Mesenteric fat pad (tissue), 1 donor: ENCODE results near the gene CAPZB. TPM values are rescaled to one million over a fixed set of nuclear protein-coding genes. Genes with fewer than 3 reads are reported as not detected.

Experiments
- DNase-seq: peaks from one replicate; pipeline ENCODE4 v3.0.0-alpha.2; 2020; ENCODE audit warnings: low spot score
- total RNA-seq: library from RNA; stranded (reverse); fragmentation: NEBNext Ultra II Directional; extraction: Animal tissue kit (Norgen Biotek cat#: 25700); gene quantifications from one replicate; pipeline ENCODE4 v1.2.1, GENCODE V29; 2021
- donor health status: DM: yes; HTN: yes; CAD: no.

The CAPZB gene
- total RNA-seq, 1 donor from 2014 or later: 260 TPM

DNA sequence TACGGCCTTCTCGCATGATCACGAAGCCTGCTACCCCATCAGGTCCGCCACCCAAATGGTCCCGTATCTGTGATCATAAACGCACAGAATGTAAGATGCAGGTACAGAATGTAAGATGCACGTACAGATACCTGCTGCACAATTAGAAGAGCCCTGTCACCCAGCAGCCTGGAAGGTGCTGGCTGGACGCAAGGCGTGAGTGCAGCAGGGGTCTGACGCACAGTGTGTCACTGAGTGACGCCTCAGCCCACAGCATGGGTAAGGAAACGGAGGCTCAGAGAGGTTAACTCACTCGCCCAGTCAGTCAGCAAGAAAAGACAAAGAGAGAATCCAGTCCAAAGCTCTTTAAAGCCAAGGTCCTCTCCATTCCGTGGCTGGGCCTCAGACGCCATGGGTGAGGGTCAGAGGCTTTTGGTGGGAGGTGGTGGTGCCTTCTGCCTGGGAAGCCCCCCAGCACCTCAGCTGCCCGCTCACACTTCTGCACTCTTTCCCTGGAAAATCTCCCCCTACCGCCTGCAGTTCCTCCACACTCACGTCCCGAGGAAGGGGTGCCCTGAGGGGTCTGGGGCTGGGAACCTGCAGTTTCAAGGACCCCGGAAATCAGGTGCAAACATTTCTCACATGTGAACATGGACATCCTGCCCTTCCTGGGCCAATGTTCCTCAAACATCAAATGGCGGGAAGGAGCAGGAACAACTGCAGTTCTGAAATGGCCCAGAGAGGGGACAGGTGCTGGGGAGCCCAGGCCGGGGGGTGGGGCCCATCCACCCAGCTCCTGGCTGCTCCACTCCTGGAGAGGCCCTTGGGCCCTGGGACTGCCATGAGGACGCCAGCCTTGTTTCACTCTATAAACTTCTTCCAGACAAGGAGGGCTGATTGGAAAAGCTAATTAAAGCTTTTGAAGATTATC, 113.9 kb downstream of the CAPZB start:
- no peak for DNase-seq

DNA sequence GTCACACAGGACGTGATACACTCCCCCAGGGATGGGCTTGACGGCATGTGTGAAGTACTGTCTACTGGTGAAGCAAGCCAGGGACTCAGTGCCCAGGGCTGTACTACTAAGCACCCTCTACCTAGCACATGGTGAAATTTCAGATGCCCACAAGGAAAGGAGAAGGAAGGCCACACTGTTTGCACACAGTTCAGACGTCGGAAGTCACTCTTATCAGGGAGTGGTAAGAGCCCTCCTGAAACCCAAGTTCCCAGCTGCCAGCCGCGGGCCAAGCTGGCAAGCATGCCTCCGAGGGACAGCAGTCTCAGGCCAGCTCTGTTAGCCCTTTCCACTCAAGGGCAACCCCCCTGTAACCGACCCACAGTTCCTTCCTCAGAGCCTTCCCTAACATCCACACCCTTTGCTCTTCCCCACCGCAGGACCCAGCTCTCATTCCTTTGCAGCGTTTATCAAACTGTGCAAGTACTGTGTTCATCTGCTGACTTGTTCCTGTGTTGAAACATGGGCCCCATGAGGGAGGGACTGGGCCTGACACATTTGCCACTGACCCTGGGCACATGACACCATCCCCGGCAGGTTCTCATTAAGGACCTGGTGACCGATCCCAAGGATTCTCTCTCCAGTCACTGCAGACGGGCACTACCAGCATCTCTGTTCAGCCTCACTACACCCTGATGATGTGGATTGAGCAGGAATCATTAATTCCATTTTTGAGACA, 114.7 kb downstream of the CAPZB start:
- DNase-seq: no peak

DNA sequence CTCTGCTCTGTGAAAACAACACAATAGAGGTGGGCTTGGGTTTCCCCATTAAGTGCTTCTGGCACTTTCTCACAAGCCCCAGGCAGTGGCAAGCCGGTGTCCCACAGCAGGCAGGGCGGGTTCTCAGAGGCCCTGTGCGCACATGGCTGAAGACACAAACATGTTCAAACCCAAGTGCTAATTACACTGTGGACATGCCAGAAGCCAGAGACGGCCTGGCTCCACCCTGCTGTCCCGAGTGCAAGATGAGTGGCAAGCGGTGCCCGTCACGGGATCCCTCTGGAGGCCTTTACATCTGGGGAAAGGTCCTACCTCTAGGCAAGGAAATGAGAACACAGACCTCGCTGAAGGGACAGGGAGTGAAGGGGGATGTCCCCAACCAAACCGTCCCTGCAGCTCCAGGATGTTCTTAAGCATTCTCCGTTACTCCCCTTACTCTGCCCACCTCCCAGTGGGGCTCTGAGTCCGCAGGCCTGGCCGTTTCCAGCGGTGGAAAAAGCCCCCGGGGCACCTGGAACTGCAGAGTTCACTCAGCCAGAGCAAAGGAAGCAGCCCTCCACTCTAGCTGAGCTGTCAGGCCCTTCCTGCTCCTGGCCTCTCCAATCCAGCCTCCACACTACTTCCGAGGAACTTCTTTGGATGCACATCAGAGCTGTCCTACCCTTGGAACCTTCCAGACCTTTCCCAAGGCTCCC, 115.8 kb downstream of the CAPZB start:
- DNase-seq: no peak

DNA sequence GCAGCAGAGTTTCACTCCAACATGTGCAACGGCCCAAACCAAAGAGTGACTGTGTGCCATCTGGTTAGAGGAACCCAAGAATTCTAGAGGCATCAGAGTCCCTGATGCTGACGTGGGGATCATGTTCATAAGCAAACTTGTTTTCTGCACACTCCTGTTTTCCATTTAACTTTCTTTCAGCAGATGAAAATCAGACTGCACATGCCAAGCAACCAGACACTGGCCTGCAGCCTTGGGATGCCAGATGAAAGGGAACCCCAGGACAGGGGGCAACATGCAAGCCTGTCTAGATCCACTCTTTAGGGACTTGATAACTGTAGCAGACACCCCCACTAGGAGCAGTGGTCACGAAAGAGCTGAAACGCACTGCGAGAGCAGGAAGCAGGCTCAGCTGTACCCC, 116.4 kb downstream of the CAPZB start:
- no peak for DNase-seq

DNA sequence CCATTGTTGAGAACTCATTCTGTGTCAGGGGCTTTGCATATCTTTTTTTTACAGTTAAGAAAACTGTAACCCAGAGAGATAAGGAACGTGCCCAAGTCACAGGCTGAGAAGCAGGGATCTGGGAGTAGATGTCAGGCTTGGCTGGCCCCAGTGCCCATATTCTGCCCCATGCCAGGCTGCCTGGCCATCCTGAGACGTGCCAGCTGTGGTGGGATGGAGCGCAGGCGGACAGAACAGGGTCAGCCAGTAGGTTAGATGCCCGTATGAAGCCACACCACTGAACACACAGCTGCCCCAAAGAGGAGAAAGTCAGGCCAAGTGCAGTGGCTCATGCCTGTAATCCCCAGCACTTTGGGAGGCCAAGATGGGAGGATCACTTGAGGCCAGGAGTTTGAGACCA, 117.3 kb downstream of the CAPZB start:
- DNase-seq: no peak

DNA sequence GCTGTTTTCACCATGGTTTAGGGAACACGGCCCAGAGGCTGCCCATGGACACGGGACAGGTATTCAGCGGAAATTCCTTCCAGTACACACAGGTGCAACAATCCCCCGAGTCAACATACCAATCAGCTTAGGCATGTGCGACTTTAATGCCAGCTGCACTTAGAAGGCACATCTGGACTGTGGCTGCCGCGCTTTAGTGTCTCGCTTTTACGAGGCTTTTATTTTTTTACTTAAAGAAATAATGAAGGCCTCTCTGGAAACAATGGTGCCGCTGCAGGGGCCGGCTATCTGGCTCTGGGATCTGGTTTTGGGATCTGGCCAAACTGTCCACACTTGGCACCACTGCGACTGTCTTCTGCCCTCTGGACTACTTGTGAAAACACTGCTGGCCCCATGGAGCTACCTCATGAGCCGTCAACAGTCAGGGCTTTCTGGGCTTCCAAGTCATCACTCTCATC, 117.7 kb downstream of the CAPZB start:
- no peak for DNase-seq

DNA sequence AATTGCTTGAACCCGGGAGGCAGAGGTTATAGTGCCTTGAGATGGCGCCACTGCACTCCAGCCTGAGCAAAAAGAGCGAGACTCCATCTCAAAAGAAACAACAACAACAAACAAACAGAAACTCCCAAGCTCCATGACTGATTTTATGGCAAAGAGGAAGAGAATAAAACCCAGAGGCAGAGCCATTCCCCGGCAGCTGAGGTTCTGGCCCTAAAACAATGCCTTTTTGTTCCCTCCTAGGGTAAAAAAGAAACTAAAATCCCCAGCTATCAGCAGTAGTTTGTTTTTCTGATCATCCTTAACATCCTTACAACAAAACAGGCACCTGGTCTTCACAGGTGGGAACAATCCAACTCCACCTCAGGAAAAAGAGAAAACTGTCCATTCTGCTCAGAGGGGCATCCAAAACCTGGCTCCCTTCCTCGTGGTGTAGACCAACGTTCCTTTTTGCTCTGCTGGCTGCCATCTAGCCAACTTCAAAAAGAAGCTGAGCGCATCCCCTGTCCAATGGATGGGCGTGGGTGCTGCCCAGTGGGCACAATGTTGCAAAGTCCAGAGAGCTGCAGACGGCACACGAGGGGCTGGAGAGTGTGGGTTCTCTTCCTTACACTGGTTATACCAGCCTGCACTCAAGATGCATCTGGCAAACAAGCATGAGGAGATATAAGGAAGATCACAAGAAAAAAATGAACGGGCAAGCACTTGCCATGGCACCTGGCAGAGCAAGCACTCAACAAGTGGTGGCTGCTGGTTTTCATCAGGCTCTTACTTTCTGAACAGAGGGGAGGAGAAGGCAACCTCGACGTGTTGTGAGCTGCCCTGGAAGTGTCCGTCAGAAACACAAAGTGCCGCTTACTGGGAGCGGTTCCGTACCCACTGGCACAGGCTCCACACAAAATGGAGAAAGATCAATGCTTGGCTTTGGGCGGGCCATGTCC, 118.5 kb downstream of the CAPZB start:
- no peak for DNase-seq

DNA sequence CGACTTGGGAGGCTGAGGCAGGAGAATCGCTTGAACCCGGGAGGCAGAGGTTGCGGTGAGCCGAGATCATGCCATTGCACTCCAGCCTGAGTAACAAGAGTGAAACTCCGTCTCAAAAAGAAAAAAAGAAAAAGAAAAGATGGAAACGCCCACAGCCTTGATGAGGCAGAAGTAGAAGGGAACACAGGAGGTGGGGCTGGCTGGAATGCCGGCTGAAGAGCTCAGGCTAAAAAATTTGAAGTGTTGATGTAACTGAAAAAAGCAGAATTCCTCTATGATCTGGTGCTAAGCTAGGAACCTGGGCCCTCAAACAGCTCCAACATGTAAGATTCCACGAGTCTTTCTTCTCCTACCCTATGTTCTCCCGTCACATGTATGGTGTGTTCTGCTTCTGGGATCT, 119.6 kb downstream of the CAPZB start:
- no peak for DNase-seq

DNA sequence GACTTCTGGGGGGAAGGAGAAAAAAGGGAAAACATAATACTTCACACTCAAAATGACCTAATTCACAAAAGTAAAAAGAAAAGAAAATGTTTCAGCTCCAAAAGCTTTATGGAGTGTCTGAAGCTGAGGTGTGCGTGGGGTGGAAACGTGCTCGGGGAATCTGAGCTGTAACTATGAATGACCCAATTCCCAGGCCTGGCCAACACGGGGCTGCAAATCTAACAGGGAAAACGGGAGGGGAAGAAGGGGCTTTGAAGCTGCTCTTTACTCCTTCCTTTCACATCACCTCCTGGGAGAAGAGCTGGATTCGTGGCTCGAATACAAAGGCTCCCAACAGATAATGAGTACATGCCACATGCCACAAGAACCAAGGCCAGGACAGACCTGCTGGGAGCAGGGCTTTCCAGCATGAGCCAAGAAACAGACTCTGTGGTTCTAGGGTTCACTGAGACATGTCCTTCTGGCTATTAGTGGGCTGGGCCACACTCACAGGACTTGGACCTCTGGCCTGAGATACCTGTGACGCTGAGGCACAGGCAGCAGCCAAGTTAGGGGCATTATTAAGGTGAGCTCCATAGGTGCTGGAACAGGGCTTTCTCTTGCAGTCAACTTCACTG, 121.7 kb downstream of the CAPZB start:
- no peak for DNase-seq

DNA sequence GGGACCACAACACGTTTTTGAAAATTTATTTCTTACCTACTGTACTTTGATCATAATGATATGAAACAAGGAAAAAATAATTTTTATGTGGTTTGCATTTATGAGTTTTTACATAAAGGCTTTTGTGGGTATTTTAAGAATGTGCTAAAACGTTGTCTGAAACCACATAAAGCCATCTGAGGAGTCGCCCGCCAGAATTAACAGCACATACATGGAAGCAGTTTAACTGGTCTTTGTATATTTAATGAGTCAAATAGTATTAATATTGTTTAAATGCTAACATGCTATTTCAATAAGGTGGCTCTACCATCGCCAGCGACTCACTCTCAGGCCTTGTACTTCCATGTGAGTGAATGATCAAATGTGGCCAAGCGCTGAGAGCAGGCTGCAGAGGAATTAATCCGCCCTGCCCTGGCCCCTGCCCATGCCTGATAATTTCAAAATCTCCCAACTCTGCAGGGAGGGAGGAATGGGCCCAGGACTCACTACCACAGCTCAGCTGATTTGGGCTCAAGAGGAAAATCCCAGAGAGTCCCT, 123.7 kb downstream of the CAPZB start:
- DNase-seq: no peak

DNA sequence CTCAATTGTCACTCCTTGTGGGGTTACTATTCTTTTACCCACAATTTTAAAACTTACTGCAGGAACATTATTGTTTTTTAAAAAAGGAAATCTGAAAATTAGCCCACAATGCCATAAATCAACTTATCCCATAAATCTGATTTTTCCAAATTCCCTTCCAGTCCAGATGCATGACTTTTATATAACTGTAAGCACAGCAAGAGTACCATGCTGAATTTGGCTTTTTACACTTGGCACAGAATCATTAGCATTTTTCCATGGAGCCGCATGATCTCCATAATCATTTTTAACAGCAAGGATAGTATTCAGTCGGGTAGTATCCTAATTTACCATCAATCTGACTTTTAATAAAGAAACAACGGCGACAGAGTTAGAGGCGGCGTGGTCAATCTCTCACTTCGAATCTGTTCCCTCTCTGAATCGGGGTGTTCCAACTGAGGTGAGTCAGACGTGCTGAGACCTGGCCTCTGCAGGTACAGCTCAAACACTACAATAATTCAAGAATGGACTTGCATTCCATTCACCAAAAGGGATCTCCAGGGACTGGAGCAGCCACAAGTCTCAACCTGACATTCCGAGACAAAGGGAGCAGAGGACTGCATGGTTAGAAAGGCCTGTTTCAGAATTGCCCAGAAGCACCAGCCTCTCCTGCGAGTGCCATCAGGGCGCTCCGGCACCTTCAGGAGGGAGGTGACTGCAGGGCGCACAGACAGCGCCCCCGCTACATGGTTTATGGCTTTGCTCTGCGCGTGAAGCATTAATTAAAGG, 124.3 kb downstream of the CAPZB start:
- DNase-seq: no peak

DNA sequence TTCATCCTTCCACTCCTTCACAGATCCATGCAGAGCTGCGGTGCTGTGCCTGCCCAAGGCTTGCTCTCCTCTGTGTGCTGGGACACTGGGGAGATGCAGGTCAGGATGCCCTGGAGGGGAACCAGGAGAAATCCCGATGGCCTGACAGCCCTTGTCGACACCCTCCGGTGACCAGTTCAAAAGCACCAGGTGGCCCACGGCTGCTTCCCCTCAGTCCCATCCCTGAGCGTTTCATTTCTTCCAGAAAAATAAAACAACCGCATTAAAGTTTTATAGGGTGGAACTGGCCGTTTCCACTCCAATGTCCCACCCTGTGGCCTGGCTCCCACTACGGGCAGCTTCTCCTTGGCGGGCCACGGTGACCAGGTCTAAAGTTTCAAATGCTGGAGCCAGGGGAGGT, 124.9 kb downstream of the CAPZB start:
- DNase-seq: no peak

DNA sequence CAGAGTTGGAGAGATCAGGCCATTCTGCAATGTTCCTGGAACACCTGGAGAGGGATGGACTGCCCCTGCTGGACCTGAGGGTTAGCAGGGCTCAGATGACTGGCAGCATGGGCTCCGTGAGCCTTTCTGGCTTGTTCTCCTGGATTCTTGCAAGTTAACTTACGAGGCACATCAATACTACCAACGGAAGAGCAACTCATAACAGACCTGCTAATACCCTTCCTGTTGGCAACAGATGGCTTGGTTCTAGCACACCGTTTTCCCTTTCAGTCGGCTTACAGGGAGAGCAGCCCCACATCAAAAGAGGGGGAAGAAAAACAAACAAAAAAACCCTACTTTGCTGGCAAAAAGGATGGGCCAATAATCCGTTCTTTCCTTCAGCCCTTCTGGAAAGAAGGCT, 125.3 kb downstream of the CAPZB start:
- DNase-seq: no peak

DNA sequence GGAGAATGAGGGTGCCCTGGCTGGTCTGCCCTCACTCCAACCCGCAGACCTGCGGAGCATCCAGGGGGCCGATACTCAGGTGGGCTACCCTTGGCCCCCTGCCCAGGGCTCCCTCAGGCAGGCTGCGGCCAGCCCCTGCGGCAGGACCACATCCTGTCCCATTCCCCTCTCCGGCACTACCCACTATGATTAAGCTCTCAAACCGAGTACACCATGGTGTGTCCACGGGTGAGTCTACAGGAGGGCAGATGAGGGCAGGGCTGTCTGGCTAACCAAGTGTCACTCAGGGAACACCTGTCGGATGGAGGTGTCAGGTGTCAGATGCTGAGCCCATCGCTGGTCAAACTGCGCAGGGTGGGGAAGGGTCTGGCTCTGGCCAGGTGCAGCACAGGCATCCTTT, 126.0 kb downstream of the CAPZB start:
- no peak for DNase-seq

DNA sequence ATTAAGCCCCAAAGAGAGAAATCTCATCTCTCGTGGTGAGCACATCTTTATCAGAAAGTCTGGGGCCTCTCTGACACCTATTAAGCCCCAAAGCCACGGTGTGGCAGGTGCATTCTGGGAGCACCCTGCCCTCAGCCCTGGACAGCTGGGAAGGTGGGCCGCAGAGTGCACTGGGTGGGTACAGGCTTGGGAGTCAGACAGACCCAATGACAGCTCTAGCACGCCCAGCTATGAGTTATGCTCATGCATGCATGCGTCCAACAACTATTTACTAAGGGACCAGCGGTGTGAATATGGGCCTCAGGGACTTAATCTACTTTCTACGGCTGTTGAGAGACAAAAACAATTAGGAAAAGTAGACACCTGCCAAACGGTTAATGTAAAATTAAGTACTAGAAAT, 126.6 kb downstream of the CAPZB start:
- no peak for DNase-seq

DNA sequence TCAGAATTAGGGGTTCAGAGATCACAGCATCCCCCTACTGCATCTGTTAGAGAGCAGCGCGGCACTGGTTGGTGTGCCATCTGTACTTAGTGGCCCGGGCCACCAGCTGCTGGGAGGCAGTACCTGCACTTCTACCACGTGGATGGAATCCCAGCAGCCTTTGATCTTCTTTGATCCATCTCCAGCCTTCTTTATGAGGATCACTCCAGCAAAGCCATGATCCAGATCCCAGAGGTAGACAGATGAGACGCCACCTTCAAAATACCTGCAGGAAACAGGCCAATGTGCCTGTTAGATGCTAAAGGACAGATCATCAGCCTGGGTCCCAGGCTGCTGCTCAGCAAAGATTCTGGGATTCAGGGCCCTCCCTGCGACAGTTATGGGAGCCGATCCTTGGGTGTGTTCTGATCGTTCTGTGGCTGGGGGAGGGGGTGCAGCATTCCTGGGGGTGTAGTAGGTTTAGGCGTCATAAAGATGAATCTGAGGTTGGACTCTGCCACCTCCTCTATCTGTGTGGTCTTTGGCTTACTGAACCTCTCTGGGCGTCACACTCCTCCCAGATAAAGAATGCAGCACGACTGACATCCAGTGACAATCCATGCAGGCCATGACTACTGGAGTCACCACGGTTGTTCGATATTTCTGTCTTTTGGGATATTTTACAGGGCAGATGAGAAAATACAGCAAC, 127.9 kb downstream of the CAPZB start:
- DNase-seq: no peak

DNA sequence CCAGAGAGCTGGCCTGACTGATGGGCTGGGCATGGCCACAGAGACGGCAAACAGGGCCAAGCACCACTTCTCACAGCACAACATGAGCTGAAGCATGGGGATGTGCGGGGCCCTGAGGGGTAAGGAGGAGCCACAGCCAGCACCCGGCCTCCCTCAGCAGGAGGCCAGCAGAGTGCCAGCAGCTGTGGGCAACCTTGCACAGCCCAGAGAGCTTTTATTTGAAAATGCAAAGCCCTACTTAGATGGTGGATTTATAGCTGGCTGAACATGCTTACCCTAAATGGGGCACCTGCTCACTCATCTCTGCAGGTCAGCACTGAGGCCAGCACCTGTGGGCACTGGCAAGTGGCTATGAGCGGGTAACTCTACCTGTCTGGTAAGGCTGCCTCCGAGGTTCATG, 129.1 kb downstream of the CAPZB start:
- no peak for DNase-seq

DNA sequence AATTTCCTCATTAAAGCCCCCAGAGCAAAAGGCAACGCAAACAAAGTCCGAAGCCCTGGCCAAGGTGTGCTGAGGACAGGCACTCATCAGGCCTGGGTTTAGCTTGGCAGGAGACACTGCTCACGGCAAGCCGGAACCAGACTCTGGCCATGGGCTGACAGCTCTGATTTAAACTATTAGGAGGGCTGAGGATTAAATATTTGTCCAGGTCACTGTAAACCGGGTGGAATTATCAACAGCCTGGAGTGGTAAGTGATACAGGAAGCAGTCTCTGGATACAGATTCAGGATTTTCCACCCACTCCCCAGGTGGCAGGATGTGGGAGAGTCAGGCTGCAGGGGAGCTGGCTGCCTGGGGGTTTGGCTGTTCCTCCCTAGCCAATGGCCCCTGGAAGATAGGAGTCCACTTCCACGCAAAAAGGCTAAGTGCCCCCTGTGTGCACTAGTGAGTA, 130.8 kb downstream of the CAPZB start:
- DNase-seq: no peak

DNA sequence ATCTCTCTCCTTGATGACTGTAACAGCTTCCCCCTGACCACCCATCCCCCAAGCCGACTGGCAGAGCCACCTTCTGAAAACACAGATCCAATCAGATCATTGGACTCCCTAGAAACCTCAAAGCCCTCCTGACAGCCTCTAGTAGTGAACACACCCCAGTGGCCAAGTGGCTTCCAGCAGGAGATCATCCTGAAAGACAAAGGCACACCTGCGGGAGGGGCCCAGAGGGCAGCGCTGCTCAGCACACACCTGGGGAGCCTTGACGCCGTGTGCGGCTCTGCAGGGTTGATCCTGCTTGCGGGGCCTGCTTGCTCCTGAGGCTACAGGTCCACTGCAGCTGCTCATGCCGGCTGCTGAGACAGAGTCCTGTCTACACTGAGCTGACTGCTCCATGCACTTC, 131.7 kb downstream of the CAPZB start:
- no peak for DNase-seq
